ENCODE data around the gene ABCA10.
"Not testable (repeated sequence)": the region's sequence is repeated elsewhere in the genome, so short reads cannot be mapped to it uniquely, and the experiment has no call there.

ABCA10 gene
- 1.5 to 8.7 (median 2.4) reads per million in 9 experiments for total RNA-seq

GRCh38 chr17:69228576-69228975, at the start of gene ABCA10:
Gene ABCA10, minus strand, starts transcription at chr17:69228824. Its CDS starts 3,466 bp downstream, at chr17:69225358.
- H3K27ac Mint-ChIP-seq: no peak within 1 kb of the TSS
- ATAC-seq (replicated peaks) (no peak), DNase-seq (no peak)
- H3K9me3 Mint-ChIP-seq: peaks cover 0 to 24% of the 10 kb centered on the region in 2 donors
- H3K4me3 Mint-ChIP-seq: no peak within 1 kb of the TSS
- H3K4me1 Mint-ChIP-seq (ENCODE audit: low read depth in 2 of 2): no peaks in the 10 kb centered on the region
- H3K27me3 Mint-ChIP-seq: no peaks in the 10 kb centered on the region
- H3K36me3 Mint-ChIP-seq (ENCODE audit: insufficient read depth): no peaks in the 10 kb centered on the region

- H3K9me3 Mint-ChIP-seq; ATAC-seq (replicated peaks); H3K4me1 Mint-ChIP-seq (ENCODE audit: low read depth in 2 of 2); H3K36me3 Mint-ChIP-seq (ENCODE audit: insufficient read depth); H3K4me3 Mint-ChIP-seq; H3K27ac Mint-ChIP-seq; H3K27me3 Mint-ChIP-seq; DNase-seq: not testable (repeated sequence)
Observed at GRCh38 chr17:69276279-69276678, 47.7 kb upstream of the ABCA10 start.

- H3K36me3 Mint-ChIP-seq (ENCODE audit: insufficient read depth): peaks cover 9% of the 10 kb centered on the region
- no peak overlapping the region for H3K4me3 Mint-ChIP-seq
- DNase-seq (no peak), ATAC-seq (replicated peaks) (no peak)
- no peaks in the 10 kb centered on the region for H3K4me1 Mint-ChIP-seq (ENCODE audit: low read depth in 2 of 2)
- no peaks in the 10 kb centered on the region for H3K9me3 Mint-ChIP-seq
- H3K27me3 Mint-ChIP-seq: no peaks in the 10 kb centered on the region
- H3K27ac Mint-ChIP-seq: no peak overlapping the region
Observed at GRCh38 chr17:69275751-69276150, 47.1 kb upstream of the ABCA10 start.

- H3K4me3 Mint-ChIP-seq: no peak overlapping the region
- no peaks in the 10 kb centered on the region for H3K4me1 Mint-ChIP-seq (ENCODE audit: low read depth in 2 of 2)
- no peak for DNase-seq
- H3K27ac Mint-ChIP-seq: no peak overlapping the region
- no peaks in the 10 kb centered on the region for H3K27me3 Mint-ChIP-seq
- no peak for ATAC-seq (replicated peaks)
- peaks cover 9% of the 10 kb centered on the region for H3K36me3 Mint-ChIP-seq (ENCODE audit: insufficient read depth)
- H3K9me3 Mint-ChIP-seq: no peaks in the 10 kb centered on the region
Observed at GRCh38 chr17:69271023-69271422, 42.4 kb upstream of the ABCA10 start.

- no peak for ATAC-seq (replicated peaks)
- peaks cover 4% of the 10 kb centered on the region for H3K36me3 Mint-ChIP-seq (ENCODE audit: insufficient read depth)
- no peaks in the 10 kb centered on the region for H3K9me3 Mint-ChIP-seq
- no peak overlapping the region for H3K4me3 Mint-ChIP-seq
- no peak for DNase-seq
- no peaks in the 10 kb centered on the region for H3K4me1 Mint-ChIP-seq (ENCODE audit: low read depth in 2 of 2)
- no peak overlapping the region for H3K27ac Mint-ChIP-seq
- no peaks in the 10 kb centered on the region for H3K27me3 Mint-ChIP-seq
Observed at GRCh38 chr17:69269131-69269998, 40.7 kb upstream of the ABCA10 start.

- DNase-seq: no peak
- peaks cover 7% of the 10 kb centered on the region for H3K36me3 Mint-ChIP-seq (ENCODE audit: insufficient read depth)
- H3K9me3 Mint-ChIP-seq: no peaks in the 10 kb centered on the region
- H3K27ac Mint-ChIP-seq: no peak overlapping the region
- H3K27me3 Mint-ChIP-seq: no peaks in the 10 kb centered on the region
- H3K4me3 Mint-ChIP-seq: no peak overlapping the region
- ATAC-seq (replicated peaks): no peak
- H3K4me1 Mint-ChIP-seq (ENCODE audit: low read depth in 2 of 2): no peaks in the 10 kb centered on the region
Observed at GRCh38 chr17:69268543-69269014, 40.0 kb upstream of the ABCA10 start.

GRCh38 chr17:69267219-69267618, 38.6 kb upstream of the ABCA10 start:
- H3K4me1 Mint-ChIP-seq (ENCODE audit: low read depth in 2 of 2): no peaks in the 10 kb centered on the region
- DNase-seq: no peak
- no peak overlapping the region for H3K27ac Mint-ChIP-seq
- ATAC-seq (replicated peaks): no peak
- H3K9me3 Mint-ChIP-seq: no peaks in the 10 kb centered on the region
- no peaks in the 10 kb centered on the region for H3K27me3 Mint-ChIP-seq
- H3K36me3 Mint-ChIP-seq (ENCODE audit: insufficient read depth): peaks cover 8% of the 10 kb centered on the region
- no peak overlapping the region for H3K4me3 Mint-ChIP-seq

GRCh38 chr17:69265873-69266272, 37.2 kb upstream of the ABCA10 start:
- no peak for ATAC-seq (replicated peaks)
- Mint-ChIP-seq H3K27me3 (no peaks in the 10 kb centered on the region), H3K27ac (no peak overlapping the region), H3K36me3 (ENCODE audit: insufficient read depth) (peaks cover 8% of the 10 kb centered on the region), H3K9me3 (no peaks in the 10 kb centered on the region), H3K4me1 (ENCODE audit: low read depth in 2 of 2) (no peaks in the 10 kb centered on the region), H3K4me3 (no peak overlapping the region)
- no peak for DNase-seq

GRCh38 chr17:69254187-69254586, 25.6 kb upstream of the ABCA10 start:
- DNase-seq (no peak), ATAC-seq (replicated peaks) (no peak)
- Mint-ChIP-seq H3K4me1 (ENCODE audit: low read depth in 2 of 2) (no peaks in the 10 kb centered on the region), H3K36me3 (ENCODE audit: insufficient read depth) (peaks cover 25% of the 10 kb centered on the region), H3K4me3 (no peak overlapping the region), H3K27me3 (no peaks in the 10 kb centered on the region), H3K27ac (no peak overlapping the region), H3K9me3 (no peaks in the 10 kb centered on the region)

GRCh38 chr17:69250641-69251040, 22.0 kb upstream of the ABCA10 start:
- H3K27me3 Mint-ChIP-seq: no peaks in the 10 kb centered on the region
- DNase-seq: no peak
- H3K27ac Mint-ChIP-seq: no peak overlapping the region
- H3K4me3 Mint-ChIP-seq: no peak overlapping the region
- no peaks in the 10 kb centered on the region for H3K4me1 Mint-ChIP-seq (ENCODE audit: low read depth in 2 of 2)
- peaks cover 27% of the 10 kb centered on the region for H3K36me3 Mint-ChIP-seq (ENCODE audit: insufficient read depth)
- H3K9me3 Mint-ChIP-seq: no peaks in the 10 kb centered on the region
- no peak for ATAC-seq (replicated peaks)

- Mint-ChIP-seq H3K4me1 (ENCODE audit: low read depth in 2 of 2) (no peaks in the 10 kb centered on the region), H3K4me3 (no peak overlapping the region), H3K27ac (no peak overlapping the region), H3K36me3 (ENCODE audit: insufficient read depth) (peaks cover 14% of the 10 kb centered on the region), H3K27me3 (no peaks in the 10 kb centered on the region), H3K9me3 (no peaks in the 10 kb centered on the region)
- DNase-seq (no peak), ATAC-seq (replicated peaks) (no peak)
Observed at GRCh38 chr17:69246726-69247375, 18.2 kb upstream of the ABCA10 start.

DNA sequence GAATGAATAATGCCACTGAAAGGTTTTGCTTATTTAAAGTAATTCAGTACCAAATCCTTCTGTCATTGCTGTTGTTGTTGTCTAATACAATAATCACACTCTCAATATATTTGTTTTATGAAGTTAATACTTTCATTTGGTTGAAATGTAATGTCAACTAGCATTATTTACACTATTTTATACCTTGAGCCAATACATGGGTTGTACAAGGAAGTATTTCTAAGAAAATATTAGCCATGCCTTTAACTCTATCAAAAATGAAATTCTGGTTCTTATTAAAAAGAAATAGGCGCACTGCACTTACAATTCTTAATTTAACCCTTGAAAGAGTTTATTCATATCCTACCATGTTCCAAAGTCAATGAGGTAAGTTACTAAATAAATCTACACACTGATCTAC, 17.6 kb upstream of the ABCA10 start:
- DNase-seq: no peak
- Mint-ChIP-seq H3K4me3 (no peak overlapping the region), H3K9me3 (no peaks in the 10 kb centered on the region), H3K36me3 (ENCODE audit: insufficient read depth) (peaks cover 10% of the 10 kb centered on the region), H3K27ac (no peak overlapping the region), H3K4me1 (ENCODE audit: low read depth in 2 of 2) (no peaks in the 10 kb centered on the region), H3K27me3 (no peaks in the 10 kb centered on the region)
- ATAC-seq (replicated peaks): no peak

DNA sequence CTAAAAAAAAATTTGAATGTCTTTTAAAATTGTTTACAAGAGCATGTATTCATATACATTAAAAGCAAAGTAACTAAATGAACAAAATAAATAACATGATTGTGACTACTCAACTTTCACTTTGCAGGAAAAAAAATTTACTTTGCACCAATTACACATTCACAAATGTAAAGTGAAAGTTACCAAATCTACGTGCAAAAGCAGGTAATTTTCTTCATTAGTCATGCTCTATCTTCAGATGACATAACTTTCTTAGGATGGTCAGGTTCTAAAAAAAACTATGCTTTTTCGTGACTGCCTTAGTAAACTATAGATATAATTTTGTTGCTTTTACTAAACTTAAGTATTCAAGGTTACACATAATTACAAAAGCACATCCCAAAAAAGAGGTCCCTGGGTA, 17.0 kb upstream of the ABCA10 start:
- Mint-ChIP-seq H3K36me3 (ENCODE audit: insufficient read depth) (peaks cover 10% of the 10 kb centered on the region), H3K27me3 (no peaks in the 10 kb centered on the region), H3K27ac (no peak overlapping the region), H3K4me3 (no peak overlapping the region), H3K4me1 (ENCODE audit: low read depth in 2 of 2) (no peaks in the 10 kb centered on the region), H3K9me3 (no peaks in the 10 kb centered on the region)
- DNase-seq: no peak
- no peak for ATAC-seq (replicated peaks)

All from effector memory CD8-positive, alpha-beta T cell (primary cell).